Ovary (tissue), 3 donors: Measurements from ENCODE around the gene GYPC.

Experiments
- CTCF ChIP-seq, 3 donors: fragments of 450-650 bp in 2 of 3; fragments of 200-600 bp in 1 of 3; IDR thresholded peaks; one replicate each; pipeline versions ENCODE4 v1.5.1 to v1.8.0; 2016 to 2022; ENCODE audit warnings: antibody characterized with exemption in 3 of 3, mild to moderate bottlenecking in 1 of 3
- EP300 ChIP-seq: sonication (generic); formaldehyde crosslinking; IDR thresholded peaks from one replicate; pipeline ENCODE4 v1.6.1; 2017; ENCODE audit warnings: antibody characterized with exemption
- POLR2A ChIP-seq: fragments of 450-650 bp; IDR thresholded peaks from one replicate; pipeline ENCODE4 v1.6.1; 2017; ENCODE audit warnings: antibody characterized with exemption, mild to moderate bottlenecking, moderate library complexity
- donor health status: DM: no; HTN: no; CAD: no.

- TF ChIP-seq CTCF (IDR thresholded peaks at IDR 0.05), result no peak
- no peak for TF ChIP-seq POLR2A
- no peak for TF ChIP-seq EP300
Measured at GRCh38 chr2:126739141-126739540, 83.2 kb downstream of the GYPC start.
